ENCODE results near the gene TASOR.

TASOR gene

DNA sequence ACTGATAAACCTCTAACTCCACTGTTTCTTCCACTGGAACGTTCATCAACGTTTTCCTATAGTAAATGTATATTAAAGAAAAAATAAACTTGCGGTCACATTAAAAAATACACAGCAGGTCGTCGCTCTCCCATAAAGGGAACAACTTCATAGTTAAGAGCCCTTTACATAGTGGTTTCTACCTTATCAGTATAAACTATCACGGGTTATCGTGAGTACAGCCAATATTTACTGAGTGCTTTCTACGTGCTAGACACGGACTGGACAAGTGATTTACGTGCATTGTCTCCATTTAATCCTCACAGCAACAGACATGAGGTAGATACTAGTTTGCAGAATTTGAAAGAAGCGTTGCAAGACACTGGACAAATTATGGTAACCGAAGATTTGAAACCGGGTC is 964 bp upstream of the TASOR start:
- DNase-seq: no peak

DNA sequence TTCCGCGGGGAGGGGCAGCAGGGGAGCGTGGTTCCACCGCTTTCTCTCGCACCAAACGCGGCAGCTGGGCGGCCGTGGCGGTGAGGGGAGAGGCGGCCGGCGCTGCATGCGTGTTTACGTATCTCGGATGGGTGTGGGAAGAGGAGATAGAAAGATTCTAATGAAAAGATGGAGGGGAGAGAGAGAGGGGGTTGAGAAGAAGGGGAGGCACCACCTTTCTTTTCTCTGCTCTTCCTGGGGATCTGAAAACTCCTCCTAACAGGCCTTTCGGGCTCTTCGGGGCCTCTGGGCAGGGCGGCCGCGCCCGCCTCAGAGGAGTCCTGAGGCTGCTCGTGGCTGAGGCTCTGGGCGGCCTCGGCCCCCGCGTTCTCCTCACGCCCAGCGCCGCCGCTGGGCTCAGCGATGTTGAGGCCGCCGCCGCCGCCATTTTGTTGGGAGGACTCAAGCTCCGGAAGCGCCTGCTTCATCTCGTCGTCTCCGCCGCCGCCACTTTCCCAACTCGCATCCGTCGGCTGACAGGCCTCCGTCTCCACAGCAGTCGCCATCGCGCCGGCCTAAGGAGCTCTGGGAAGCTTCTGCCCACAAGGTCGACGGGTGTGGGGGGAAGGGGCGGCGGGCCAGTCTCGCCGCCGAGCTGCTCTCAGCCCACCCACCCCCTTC is 473 bp downstream of the TASOR start:
- DNase-seq: peak; percentile 73

DNA sequence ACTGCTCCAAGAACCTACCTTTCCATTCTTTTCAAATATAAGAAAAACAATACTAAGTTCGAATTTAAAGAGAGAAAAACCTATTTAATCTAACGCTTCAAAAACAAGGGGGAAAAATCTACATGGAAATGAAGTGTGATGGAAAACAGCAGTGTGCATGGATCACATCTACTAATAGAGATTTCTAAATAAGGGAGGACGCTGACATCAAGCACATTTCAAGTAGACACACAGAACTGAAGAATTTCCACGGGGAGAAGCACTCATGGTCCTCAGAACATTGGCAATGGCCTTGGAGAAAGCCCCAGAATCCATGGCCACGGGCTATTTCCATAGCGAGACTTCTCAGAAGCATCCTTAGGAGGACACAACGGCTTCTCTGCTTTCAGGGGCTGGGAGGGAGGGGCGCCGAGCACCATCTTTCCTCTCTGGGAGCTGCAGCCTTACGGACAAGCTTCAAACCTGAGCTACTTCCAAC is 1.0 kb downstream of the TASOR start:
- no peak for DNase-seq

DNA sequence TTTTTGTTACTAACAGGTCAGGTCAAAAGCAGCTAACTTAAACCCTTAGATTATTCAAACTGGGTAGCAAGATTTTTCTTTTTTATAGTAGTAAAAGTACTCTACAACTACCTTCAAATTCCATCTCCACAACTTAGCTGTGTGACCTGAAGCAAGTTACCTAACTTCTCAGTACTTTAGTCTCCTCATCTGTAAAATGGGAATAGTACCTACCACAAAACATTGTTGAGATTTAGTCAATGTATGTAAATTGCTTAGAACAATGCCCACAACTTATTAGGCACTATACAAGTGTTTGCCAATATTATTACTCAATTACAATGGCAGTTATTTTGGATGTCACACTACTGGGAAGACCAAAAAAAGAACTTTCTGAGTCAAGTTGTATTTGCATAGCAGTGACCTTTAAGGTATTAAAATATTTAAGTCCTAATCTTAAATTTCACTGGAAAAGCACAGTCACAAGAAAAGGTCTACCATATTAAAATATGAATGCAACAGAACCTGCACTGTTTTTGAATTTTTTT is 2.9 kb downstream of the TASOR start:
- DNase-seq: no peak

DNA sequence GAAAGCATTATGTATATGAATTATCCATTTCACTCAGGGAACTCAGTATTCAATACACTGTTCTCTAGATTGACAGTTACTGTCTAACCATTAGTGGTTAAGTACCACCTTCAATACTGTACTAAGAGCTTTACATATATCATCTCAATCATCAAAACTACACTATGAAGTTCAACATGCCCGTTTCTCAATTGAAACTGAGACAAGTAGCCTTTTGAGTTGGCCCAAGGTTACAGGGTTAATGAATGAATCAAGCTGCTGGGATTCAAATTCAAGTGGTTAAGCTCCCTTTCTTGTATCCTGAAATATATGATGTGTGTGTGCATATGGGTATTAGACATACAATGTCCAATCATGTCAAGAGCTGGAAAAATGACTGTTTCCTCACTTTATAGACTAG is 5.8 kb downstream of the TASOR start:
- no peak for DNase-seq

DNA sequence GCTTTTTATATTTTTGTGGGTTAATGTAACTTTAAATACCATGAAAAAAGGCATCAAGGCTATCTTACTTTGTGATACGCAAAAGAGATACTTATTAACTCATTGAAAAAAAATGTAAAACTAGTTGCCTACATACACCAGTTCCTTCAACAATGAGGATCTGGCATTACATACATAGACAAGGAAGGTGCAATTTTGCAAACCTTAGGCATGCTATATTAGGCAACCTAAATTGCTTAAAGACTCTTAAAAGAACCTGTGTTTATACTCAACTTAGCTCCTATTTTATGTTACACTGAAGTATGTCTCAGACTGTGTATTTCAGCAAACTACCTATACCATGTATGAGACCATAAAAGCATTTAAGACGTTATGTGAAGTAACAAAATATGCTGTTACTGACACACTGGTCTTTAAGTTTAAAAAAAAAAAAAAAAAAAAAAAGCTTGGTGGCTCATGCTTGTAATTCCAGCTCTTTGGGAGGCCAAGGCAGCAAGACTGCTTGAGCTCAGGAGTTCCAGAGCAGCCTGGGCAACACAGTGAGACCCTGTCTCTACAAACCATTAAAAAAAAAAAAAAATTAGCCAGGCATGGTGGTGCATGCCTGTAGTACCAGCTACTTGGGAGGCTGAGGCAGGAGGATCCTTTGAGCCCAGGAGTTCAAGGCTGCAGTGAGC is 9.1 kb downstream of the TASOR start:
- no peak for DNase-seq

DNA sequence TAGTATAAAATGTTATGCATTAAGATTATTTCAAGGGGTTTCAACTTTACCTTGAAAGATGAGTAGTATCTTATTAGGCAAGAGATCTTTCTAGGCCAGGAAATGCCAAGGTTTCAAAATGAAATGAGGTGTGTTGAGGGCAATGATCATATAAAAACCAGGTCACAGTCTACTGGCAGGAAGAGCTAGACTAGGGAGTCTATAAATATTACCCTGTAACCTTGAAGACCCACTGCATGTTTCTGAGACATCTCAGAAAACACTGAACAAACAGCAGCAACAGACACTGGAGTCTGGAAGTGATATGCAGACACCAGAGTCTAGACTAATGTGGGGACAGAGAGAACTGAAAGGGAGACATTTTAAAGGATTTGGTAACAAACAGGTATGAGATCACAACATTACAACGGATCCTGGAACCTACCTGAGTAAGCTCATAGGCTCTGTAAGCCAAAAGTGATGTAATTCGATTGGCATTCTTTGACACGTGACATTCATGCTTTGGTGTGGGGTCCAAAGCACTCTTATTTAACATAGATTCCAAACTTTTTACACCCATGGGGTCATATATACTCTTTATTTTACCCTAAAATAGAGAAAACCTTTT is 15.0 kb downstream of the TASOR start:
- no peak for DNase-seq

DNA sequence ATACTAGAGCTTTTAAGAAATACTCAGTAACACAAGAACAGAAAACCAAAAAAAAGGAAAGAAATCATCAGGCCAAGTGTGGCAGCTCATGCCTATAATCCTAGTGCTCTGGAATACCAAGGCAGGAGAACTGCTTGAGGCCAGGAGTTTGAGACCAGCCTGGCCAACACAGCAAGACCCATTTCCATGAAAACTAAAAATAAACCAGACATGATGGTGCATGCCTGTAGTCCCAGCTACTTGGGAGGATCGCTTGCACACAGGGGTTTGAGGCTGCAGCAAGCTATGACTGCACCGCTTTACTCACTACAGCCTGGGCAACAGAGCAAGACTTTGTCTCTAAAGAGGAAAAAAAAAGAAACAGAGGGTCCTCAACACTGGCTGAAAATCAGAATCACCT is 18.2 kb downstream of the TASOR start:
- no peak for DNase-seq

DNA sequence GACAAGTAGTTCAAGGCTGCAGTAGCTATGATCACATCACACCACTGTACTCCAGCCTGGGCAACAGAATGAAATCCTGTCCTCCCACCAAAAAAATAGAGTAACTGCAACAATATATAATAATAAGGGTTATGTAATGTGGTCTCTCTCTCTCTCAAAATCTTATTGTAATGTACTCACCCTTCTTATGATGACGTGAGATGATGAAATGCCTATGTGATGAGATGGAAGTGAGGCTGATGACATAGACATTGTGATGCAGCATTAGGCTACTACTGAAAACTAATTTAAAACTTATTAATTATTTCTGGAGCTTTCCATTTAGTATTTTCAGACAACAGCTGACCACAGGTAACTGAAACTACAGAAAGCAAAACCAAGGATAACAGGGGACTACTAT is 27.4 kb downstream of the TASOR start:
- no peak for DNase-seq

DNA sequence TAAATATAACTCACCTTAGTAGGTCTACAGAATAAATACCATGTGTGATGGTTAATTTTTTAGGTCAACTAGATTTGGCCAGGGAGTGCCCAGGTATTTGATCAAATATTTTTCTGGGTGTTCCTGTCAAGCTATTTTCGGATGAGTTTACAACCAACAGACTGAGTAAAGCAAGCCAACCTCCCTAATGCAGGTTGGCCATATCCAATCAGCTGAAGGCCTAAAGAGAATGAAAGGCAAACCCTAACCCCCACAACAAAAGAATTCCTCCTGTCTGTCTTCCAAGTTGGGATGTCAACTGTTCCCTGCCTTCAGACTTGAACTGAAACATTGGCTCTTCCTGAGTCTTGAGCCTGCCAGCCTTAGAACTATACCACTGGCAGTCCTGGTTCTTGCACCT is 28.6 kb downstream of the TASOR start:
- DNase-seq: no peak

DNA sequence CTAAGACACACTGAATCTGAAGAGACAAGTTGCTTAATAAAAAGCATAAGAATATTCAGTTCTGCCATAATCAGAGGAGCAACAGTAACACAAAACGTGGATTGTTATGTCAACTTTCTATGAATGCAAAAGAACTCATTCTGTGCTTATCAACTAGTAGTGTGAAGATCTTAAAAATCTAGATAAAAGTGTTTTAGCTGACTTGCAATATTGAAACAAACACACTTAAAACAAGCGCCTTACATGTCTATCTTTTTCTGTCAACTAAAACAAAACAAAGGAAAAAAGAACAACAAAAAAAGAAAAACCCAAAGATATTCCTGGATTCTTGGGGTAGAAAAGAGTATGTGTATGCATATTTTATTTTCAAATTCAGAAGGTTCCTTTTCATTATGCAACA is 37.7 kb downstream of the TASOR start:
- DNase-seq: no peak

DNA sequence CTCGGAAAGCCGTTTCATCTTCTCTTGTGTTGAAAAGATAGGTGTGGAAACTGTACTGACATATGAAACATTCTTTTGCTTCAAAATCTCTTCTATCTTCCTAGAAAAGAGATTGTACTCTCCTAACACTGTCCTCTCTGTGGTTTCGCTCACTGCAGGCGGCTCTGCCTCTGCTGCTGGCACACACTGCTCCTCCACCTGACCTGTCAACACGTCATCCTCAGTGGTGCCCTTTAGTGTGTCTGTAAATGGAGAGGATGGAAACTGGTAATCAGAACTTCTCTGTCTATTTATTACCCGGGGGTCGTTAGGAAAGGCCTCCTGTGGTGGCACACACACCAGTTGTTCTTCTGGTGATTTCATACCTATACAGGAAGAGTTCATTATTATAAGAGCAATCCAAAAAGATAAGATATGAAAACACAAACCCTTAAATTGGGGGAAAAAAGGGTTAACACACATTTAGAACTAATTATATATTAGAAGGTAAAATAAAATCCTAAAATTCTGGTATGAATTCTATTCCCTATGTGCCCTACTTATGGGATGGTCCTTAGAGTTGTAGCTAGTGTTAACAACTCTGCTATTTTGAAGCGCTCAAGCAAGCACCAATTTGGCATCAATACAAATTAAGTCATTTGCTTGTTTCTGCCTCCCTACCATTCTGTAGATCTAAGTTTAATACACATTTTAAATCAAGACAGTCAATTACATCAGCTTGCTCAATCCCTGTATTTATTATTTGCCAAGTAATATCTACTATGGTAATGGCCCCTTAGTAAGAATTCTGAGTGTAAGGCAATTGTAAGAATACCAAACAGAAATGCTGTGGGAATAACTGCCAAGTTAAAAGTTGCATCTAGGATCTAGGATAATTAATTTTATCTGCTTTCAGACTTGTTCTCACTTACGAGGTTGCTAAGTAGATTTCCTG is 49.2 kb downstream of the TASOR start:
- DNase-seq: no peak
